ENCODE results near the gene MIGA2.

Gene MIGA2

DNA sequence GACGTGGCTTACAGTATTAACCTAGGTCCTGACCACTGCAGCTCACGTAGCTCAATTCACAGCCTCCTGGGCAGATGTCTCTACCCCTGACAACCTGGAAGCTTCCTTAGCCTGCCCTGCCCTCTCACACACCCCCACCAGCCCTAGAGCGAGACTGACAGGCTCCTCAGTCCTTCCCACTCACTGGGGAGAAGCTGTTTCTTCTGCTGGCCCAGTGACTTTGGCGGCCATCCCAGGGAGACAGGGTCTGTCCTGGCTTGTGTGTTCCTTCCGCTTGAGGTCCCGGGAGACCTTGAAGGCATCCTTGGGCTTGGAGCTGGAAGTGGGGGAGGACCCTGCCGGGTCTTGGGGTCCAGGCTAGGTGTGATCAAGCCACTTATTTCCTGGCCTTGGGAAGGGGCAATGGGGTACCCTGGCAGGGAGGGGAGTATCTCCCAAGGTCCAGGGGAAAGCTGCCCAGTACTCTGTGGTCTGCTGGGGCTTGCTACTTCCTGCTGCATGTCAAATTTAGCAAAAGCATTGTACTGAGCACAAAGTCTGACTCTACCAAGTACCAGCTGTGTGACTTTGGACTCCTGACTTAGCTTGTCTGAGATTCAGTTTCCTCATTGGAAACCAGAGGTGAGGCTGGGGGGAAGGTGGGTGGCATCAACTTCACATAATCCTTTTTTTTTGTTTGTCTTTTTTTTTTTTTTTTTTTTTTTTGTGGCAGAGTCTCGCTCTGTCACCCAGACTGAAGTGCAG, 1.9 kb downstream of the MIGA2 start:
- no peak for DNase-seq (ENCODE audit: low read depth)

DNA sequence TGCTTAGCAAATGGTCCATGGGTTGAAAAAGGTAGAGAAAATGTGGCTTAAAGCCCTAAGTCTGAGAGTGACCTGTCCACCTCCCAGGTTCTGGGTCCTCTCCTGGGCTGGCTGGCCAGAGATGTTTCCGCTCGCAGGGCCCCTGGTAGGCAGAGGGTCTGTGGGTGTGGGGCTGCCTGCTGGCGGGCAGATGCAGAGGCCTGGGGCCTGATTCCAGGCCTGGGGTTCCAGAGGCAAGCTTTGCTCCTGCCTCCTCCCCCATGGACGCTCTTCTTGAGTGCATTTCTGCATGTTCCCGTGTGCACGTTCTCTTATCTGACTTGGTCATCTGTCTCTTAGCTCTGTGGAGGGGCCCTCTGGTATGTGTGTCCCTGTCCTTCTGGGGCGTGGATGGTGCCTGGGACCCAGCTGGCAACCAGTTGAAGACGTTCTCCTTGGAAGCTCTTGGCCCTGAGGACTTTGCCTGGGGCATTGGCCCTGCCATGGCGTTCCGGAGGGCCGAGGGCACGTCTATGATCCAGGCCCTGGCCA, 3.8 kb downstream of the MIGA2 start:
- DNase-seq (ENCODE audit: low read depth), result no peak

GRCh38 chr9:129042016-129042415, 5.6 kb downstream of the MIGA2 start:
- no peak for DNase-seq (ENCODE audit: low read depth)

GRCh38 chr9:129052592-129052991, 16.2 kb downstream of the MIGA2 start:
- no peak for DNase-seq (ENCODE audit: low read depth)

GRCh38 chr9:129053020-129053419, 16.6 kb downstream of the MIGA2 start:
- DNase-seq (ENCODE audit: low read depth), result no peak

DNA sequence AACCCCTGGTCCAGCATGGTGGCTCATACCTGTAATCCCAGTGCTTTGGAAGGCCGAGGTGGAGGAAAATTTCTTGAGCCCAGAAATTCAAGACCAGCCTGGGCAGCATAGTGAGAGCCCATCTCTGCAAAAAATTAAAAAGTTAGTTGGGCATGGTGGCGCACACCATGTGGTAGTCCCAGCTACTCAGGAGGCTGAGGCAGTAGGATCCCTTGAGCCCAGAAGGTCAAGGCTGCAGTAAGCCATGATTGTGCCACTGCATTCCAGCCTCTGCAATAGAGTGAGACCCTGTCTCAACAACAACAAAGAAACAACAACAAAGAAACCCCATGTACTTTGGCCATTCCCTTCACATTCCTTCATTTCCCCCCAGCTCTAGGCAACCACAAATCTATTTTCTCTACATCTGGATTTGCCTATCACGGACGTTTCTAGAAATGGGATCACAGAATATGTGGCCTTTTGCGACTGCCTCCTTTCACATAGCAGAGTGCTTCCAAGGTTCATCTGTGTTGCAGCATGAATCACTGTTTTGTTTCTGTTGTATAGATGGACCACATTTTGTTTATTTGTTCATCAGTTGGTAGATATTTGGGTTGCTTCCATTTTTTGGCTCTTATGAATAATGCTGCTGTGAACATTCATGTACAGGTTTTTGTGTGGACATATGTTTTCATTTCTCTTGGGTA, 17.9 kb downstream of the MIGA2 start:
- DNase-seq (ENCODE audit: low read depth), result no peak

GRCh38 chr9:129058965-129059795, 22.8 kb downstream of the MIGA2 start:
- DNase-seq (ENCODE audit: low read depth), result no peak

GRCh38 chr9:129059796-129060785, 23.7 kb downstream of the MIGA2 start:
- DNase-seq (ENCODE audit: low read depth), result no peak

- no peak for DNase-seq (ENCODE audit: low read depth)
These were observed 24.6 kb downstream of the MIGA2 start for GRCh38 chr9:129060991-129061390.

DNA sequence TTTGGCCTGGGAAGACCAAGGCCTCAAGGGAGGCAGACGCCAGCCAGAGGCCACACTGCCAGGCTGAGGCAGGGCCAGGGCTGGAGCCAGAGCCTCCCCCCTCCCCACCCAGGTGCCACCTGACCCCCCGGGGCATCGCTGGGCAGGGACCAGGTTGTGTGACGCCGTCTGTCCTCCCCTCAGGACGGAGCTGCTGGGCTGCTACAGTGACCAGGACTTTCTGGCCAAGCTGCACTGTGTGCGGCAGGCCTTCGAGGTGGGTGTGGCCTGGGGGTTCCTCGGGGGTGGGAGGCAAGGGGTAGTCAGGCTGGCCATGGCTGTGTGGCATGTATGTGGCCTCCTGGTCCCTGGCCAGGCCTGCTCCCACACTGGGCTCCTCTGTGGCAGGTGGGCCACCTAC, 26.6 kb downstream of the MIGA2 start:
- DNase-seq (ENCODE audit: low read depth), result no peak

DNA sequence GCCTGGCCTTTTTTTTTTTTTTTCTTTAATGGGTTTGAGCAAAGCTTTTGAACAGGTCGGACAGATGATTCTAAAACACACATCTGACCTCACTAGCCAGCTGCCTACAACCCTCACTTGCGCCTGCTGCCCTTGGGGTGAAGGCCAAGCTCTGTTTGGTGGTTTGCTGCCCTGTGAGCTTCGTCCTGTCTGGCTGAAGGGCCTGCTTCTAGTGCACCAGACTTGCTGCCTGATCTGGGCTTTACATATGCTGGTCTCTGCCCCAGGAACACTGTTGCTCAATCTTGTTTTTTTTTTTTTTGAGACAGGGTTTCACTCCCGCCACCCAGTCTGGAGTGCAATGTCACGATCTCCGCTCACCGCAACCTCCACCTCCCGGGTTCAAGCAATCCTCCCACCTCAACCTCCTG, 28.1 kb downstream of the MIGA2 start:
- DNase-seq (ENCODE audit: low read depth), result no peak

DNA sequence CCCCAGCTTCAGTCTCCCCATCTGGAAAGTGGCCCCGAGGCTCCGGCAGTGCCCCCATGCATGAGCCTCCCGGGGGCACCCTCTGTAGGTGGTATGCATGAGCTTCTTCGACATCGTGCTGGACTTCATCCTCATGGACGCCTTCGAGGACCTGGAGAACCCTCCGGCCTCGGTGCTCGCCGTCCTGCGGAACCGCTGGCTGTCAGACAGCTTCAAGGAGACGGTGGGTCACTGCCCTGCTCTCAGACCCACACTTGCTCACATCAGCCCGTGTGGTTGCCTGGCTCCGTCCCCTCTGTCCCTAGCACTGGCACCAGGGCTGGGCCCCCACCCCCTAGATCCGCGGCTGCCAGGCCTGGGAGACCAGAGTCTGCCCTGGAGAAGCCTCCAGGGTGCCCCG, 31.7 kb downstream of the MIGA2 start:
- DNase-seq (ENCODE audit: low read depth), result no peak

DNA sequence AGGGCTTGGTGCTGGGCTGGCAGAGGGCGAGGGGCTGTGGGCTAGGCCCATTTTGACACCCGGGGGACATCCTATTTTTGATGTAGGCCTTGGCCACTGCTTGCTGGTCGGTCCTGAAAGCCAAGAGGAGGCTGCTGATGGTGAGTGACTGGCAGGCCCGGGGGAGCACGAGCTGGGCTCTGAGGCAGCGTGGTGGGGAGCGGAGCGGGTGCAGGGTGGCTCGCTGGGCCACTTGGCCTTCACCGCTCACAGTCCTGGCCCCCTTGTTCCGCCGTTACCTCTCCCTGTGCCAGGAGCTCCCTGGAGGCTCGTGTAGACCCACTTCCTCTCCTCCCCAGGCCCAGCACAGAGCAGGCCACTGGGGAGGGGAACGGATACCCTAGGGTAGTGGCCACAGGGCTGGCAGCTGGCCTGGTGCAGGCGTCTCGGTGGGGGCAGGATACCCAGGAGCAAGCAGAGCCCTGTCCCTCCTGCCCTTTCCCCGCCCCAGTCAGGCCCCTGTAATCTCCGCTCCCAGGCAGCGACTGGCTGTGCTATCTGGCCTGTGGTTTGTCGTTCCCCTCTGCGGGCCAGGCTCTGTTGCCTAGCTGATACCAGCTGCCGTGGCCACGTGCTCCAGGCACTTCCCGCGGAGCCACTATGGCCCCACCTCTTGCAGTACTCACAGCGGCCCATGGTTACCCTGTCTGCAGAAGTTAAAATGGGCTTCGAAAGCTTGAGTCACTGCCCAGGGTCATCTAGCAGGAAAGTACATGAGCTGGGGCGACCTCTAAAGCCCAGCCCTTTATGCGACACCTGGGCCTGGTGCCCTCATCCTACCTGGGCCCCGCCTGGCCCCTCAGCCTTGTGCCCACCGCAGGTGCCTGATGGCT, 32.8 kb downstream of the MIGA2 start:
- peak; percentile 37 for DNase-seq (ENCODE audit: low read depth)

DNA sequence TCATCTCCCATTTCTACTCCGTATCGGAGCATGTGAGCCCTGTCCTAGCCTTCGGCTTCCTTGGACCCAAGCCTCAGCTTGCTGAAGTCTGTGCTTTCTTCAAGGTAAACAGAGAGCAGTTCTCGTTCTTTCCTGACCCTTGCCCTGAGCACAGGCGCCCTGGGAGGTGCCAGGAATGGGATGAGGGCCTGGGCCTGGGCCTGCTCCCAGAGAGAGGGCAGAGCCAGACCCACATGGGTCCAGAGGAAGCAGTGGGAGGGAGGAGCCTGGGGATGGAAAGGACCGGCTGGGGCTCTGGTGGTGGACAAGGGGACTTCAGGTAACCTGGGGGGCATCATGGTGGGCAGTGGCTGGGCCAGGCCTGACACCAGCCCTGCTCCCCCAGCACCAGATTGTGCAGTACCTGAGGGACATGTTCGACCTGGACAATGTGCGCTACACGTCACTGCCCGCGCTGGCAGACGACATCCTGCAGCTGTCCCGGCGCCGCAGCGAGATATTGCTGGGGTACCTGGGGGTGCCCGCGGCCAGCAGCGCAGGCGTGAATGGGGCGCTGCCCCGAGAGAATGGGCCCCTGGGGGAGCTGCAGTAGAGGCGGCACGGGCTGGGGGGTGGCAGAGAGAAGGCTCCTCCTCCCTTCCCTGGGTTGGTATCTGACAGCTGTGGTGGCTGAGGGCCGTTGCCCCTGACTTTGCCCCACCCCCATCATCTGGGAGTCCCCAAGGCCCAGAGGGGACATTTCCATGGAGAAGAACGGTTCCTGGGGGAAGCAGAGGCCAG, 33.6 kb downstream of the MIGA2 start:
- no peak for DNase-seq (ENCODE audit: low read depth)

- DNase-seq (ENCODE audit: low read depth), result no peak
These were observed 34.5 kb downstream of the MIGA2 start for GRCh38 chr9:129070696-129071525.

GRCh38 chr9:129071526-129072126, 35.2 kb downstream of the MIGA2 start:
- DNase-seq (ENCODE audit: low read depth), result no peak

GRCh38 chr9:129072171-129072570, 35.7 kb downstream of the MIGA2 start:
- DNase-seq (ENCODE audit: low read depth), result no peak

DNA sequence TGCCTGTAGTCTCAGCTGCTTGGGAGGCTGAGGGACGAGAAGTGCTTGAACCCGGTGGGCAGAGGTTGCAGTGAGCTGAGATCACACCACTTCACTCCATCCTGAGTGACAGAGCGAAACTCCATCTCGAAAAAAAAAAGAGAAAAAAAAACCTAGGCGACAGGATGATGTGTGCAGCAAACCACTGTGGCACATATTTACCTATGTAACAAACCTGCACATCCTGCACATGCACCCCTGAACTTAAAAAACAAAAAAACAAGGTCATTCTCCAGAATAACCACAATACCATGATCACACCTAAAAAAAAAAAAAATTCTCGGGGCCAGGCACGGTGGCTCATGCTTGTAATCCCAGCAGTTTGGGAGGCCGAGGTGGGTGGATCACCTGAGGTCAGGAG, 37.0 kb downstream of the MIGA2 start:
- DNase-seq (ENCODE audit: low read depth), result no peak

Data from stimulated activated CD8-positive, alpha-beta memory T cell treated with anti-CD3 and anti-CD28 coated beads, Interleukin-12 subunit alpha, Interleukin-12 subunit beta, amount 100 ng/mL, for 4 hours (primary cell).